Esophagus squamous epithelium (tissue), 5 donors: ENCODE data around the gene GLT8D1. TPM values are rescaled to one million over a fixed set of nuclear protein-coding genes. Genes with fewer than 3 reads are reported as not detected.
"Not testable (repeated sequence)": the region's sequence is repeated elsewhere in the genome, so short reads cannot be mapped to it uniquely, and the experiment has no call there.

Experiments used
- DNase-seq: peaks from one replicate; lab custom pipeline; 2025; lab: John Stamatoyannopoulos, UW
- H3K27ac ChIP-seq, 4 donors: fragments of 200-600 bp; sonication (generic); one replicate each; pipeline ENCODE4 v1.5.1; 2016 to 2019; ENCODE audit warnings: mild to moderate bottlenecking in 1 of 4
- H3K27me3 ChIP-seq, 4 donors: fragments of 200-600 bp; sonication (generic); 1 replicate in 3 of 4; 2 replicates in 1 of 4; pipeline versions ENCODE4 v1.5.1 to v1.6.0; 2017 to 2021; ENCODE audit warnings: antibody characterized with exemption in 1 of 4
- H3K36me3 ChIP-seq, 3 donors: fragments of 200-600 bp; sonication (generic); one replicate each; pipeline ENCODE4 v1.5.1; 2016 to 2019
- H3K4me1 ChIP-seq, 3 donors: fragments of 200-600 bp; sonication (generic); one replicate each; pipeline ENCODE4 v1.5.1; 2017 to 2019
- H3K4me3 ChIP-seq, 4 donors: fragments of 200-600 bp; sonication (generic); 1 replicate in 3 of 4; 2 replicates in 1 of 4; pipeline ENCODE4 v1.5.1; 2016 to 2019; ENCODE audit warnings: mild to moderate bottlenecking in 2 of 4, moderate library complexity in 1 of 4
- H3K9me3 ChIP-seq, 3 donors: fragments of 200-600 bp; sonication (generic); one replicate each; pipeline ENCODE4 v1.5.1; 2016 to 2019
- POLR2A ChIP-seq, 4 donors: fragments of 450-650 bp; IDR thresholded peaks; one replicate each; pipeline ENCODE4 v1.6.1; 2017; ENCODE audit warnings: antibody characterized with exemption in 4 of 4, mild to moderate bottlenecking in 4 of 4, moderate library complexity in 3 of 4
- WGBS, 2 donors: methylation state at CpG; one replicate each; pipeline ENCODE4 v1.1.5; 2018; 5-methylcytosine and 5-hydroxymethylcytosine counted together
- intact Hi-C: fragments of 100-400 bp; cut with DNase I; formaldehyde crosslinking; loops from one replicate; pipeline ENCODE4 v1.15.0; 2022
- total RNA-seq, 4 donors: library from RNA; depleted of rRNA; stranded (reverse); fragments of >200 nt; gene quantifications; one replicate each; pipeline ENCODE4 v1.1.0, GENCODE V29; 2016
- TF ChIP-seq, protein P1 (sequence below), 6 experiments: fragments of 450-650 bp in 4 of 6; fragments of 200-600 bp in 2 of 6; sonication (generic) in 2 of 6; IDR thresholded peaks; one replicate each; pipeline ENCODE4 v1.5.1; 2016 to 2019; ENCODE audit warnings: antibody characterized with exemption in 6 of 6, mild to moderate bottlenecking in 4 of 6, moderate library complexity in 4 of 6
- donor health status: DM: yes; HTN: yes; CAD: no.

GLT8D1 gene
- total RNA-seq, 4 donors from 2014 or later: 10.6 to 34.7 (median 26.0) TPM

DNA sequence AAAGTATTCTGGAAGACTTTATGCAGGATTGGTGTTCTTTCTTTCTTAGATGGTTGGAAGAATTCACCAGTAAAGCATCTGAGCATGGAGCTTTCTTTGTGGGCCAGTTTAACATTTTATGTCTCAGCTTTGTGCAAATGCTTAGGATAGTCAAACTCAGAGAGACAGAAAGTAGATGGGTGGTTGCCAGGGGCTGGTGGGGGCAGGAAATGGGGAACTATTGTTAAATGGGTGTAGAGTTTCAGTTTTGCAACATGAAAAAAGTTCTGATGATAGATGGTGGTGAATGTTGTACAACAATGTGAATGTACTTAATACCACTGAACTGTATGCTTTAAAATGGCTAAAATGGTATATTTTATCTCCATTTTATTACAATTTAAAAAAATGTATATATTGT lies 25.1 kb upstream of the GLT8D1 start:
- Histone ChIP-seq H3K9me3 (peaks cover 0 to 14% (median 8%) of the 10 kb centered on the region in 3 donors), H3K36me3 (peaks cover 0 to 78% (median 9%) of the 10 kb centered on the region in 3 donors), H3K4me3 (no peak overlapping the region), H3K27me3 (no peaks in the 10 kb centered on the region), H3K27ac (no peak overlapping the region), H3K4me1 (no peaks in the 10 kb centered on the region)
- no peak for TF ChIP-seq POLR2A (IDR thresholded peaks at IDR 0.05)
- TF ChIP-seq, protein P1, sequence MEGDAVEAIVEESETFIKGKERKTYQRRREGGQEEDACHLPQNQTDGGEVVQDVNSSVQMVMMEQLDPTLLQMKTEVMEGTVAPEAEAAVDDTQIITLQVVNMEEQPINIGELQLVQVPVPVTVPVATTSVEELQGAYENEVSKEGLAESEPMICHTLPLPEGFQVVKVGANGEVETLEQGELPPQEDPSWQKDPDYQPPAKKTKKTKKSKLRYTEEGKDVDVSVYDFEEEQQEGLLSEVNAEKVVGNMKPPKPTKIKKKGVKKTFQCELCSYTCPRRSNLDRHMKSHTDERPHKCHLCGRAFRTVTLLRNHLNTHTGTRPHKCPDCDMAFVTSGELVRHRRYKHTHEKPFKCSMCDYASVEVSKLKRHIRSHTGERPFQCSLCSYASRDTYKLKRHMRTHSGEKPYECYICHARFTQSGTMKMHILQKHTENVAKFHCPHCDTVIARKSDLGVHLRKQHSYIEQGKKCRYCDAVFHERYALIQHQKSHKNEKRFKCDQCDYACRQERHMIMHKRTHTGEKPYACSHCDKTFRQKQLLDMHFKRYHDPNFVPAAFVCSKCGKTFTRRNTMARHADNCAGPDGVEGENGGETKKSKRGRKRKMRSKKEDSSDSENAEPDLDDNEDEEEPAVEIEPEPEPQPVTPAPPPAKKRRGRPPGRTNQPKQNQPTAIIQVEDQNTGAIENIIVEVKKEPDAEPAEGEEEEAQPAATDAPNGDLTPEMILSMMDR (IDR thresholded peaks at IDR 0.05): no peak
- intact Hi-C loops: no loop called here
- DNase-seq: no peak

GRCh38 chr3:52728753-52729152 lies 23.2 kb upstream of the GLT8D1 start:
- H3K27ac ChIP-seq, DNase-seq, H3K4me1 ChIP-seq, H3K27me3 ChIP-seq, intact Hi-C loops, H3K4me3 ChIP-seq: not testable (repeated sequence)
- 52 to 84% methylated on average over 3 of the region's 3 CpGs for WGBS, 2 donors
- H3K36me3 ChIP-seq: peaks cover 0 to 58% (median 5%) of the 10 kb centered on the region in 3 donors
- peaks cover 0 to 14% (median 8%) of the 10 kb centered on the region in 3 donors for H3K9me3 ChIP-seq

GRCh38 chr3:52724511-52724910 lies 18.9 kb upstream of the GLT8D1 start:
- intact Hi-C loops: no loop called here
- Histone ChIP-seq H3K27me3 (no peaks in the 10 kb centered on the region), H3K9me3 (peaks cover 0 to 14% (median 8%) of the 10 kb centered on the region in 3 donors), H3K36me3 (peaks cover 0 to 28% (median 0%) of the 10 kb centered on the region in 3 donors), H3K4me1 (no peaks in the 10 kb centered on the region), H3K4me3 (no peak overlapping the region), H3K27ac (no peak overlapping the region)
- no peak for DNase-seq
- TF ChIP-seq, protein P1 (IDR thresholded peaks at IDR 0.05): no peak
- 91 to 96% methylated on average over 1 of the region's 1 CpG for WGBS, 2 donors

DNA sequence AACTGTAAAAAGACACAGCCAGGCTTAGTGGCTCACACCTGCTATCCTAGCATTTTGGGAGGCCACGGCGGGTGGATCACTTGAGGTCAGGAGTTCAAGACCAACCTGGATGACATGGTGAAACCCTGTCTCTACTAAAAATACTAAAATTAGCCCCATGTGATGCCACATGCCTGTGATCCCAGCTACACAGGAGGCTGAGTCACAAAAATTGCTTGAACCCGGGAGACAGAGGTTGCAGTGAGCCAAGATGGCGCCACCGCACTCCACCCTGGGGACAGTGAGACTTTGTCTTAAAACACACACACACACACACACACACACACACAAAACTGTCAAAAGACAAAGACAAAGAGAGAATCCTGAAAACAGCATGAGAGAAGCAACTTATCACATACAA lies 18.3 kb upstream of the GLT8D1 start:
- 86 to 95% methylated on average over 2 to 5 of the region's 5 CpGs for WGBS, 2 donors
- intact Hi-C loops: no loop called here
- H3K27me3 ChIP-seq: no peaks in the 10 kb centered on the region

DNA sequence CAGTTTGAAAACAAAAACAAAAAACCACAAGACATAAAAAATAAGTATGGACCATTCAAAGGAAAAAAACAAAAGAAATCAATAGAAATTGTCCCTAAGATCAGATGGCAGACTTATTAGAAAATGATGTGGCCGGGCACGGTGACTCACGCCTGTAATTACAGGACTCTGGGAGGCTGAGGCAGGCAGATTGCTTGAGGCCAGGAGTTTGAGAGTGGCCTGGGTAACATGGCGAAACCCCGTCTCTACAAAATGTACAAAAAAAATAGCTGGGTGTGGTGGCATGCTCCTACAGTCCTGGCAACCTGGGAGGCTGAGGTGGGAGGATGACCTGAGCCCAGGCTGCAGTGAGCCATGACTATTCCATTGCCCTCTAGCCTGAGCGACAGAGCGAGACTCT lies 16.9 kb upstream of the GLT8D1 start:
- no peaks in the 10 kb centered on the region for H3K27me3 ChIP-seq
- H3K9me3 ChIP-seq: no peaks in the 10 kb centered on the region
- TF ChIP-seq, protein P1 (IDR thresholded peaks at IDR 0.05): no peak
- TF ChIP-seq POLR2A (IDR thresholded peaks at IDR 0.05): no peak
- no peak overlapping the region for H3K27ac ChIP-seq
- H3K36me3 ChIP-seq: peaks cover 0 to 23% (median 0%) of the 10 kb centered on the region in 3 donors
- no peak overlapping the region for H3K4me3 ChIP-seq
- no peak for DNase-seq
- intact Hi-C loops: no loop called here
- 78 to 86% methylated on average over 7 of the region's 7 CpGs for WGBS, 2 donors
- H3K4me1 ChIP-seq: no peaks in the 10 kb centered on the region

More for the DNA sequence above, 18.3 kb upstream of the GLT8D1 start:
- no peak for DNase-seq
- Histone ChIP-seq H3K4me3 (no peak overlapping the region), H3K36me3 (peaks cover 0 to 26% (median 0%) of the 10 kb centered on the region in 3 donors), H3K9me3 (peaks cover 0 to 9% (median 3%) of the 10 kb centered on the region in 3 donors), H3K4me1 (no peaks in the 10 kb centered on the region), H3K27ac (no peak overlapping the region)
- TF ChIP-seq POLR2A (IDR thresholded peaks at IDR 0.05): no peak
- TF ChIP-seq, protein P1 (IDR thresholded peaks at IDR 0.05): no peak

GRCh38 chr3:52721730-52722008 lies 16.1 kb upstream of the GLT8D1 start:
- no peak for TF ChIP-seq POLR2A (IDR thresholded peaks at IDR 0.05)
- TF ChIP-seq, protein P1 (IDR thresholded peaks at IDR 0.05): no peak
- 80 to 88% methylated on average over 1 of the region's 1 CpG for WGBS, 2 donors
- Histone ChIP-seq H3K27me3 (no peaks in the 10 kb centered on the region), H3K4me3 (no peak overlapping the region), H3K27ac (no peak overlapping the region), H3K36me3 (peaks cover 0 to 23% (median 0%) of the 10 kb centered on the region in 3 donors), H3K4me1 (no peaks in the 10 kb centered on the region), H3K9me3 (no peaks in the 10 kb centered on the region)
- intact Hi-C loops: no loop called here
- no peak for DNase-seq
